Loucy (cell line): Measurements from ENCODE around the gene CAPN2.

Experiments used
- H2AFZ ChIP-seq: fragments of 200-600 bp; sonication (generic); 2 replicates; pipeline ENCODE4 v1.6.0; 2016; ENCODE audit warnings: antibody characterized with exemption, mild to moderate bottlenecking, low read length, moderate library complexity
- H3F3A ChIP-seq: fragments of 200-600 bp; 2 replicates; pipeline ENCODE4 v1.6.0; 2016; ENCODE audit warnings: antibody characterized with exemption, low read depth, mild to moderate bottlenecking
- H3K27me3 ChIP-seq: fragments of 200-600 bp; sonication (generic); 2 replicates; pipeline ENCODE4 v1.6.1; 2014; ENCODE audit warnings: low read length, mild to moderate bottlenecking; ENCODE audit not compliant: insufficient read depth, poor library complexity, severe bottlenecking
- H3K36me3 ChIP-seq: fragments of 200-600 bp; sonication (generic); 2 replicates; pipeline ENCODE4 v1.6.1; 2016; ENCODE audit warnings: low read length; ENCODE audit not compliant: insufficient read depth
- H3K4me1 ChIP-seq: fragments of 200-600 bp; sonication (generic); 2 replicates; pipeline ENCODE4 v1.5.1; 2014; ENCODE audit warnings: low read length, mild to moderate bottlenecking; ENCODE audit not compliant: insufficient read depth, poor library complexity, severe bottlenecking
- H3K4me2 ChIP-seq: fragments of 200-600 bp; sonication (generic); 2 replicates; pipeline ENCODE4 v1.6.0; 2014; ENCODE audit warnings: antibody characterized with exemption, low read length, low read depth, mild to moderate bottlenecking; ENCODE audit not compliant: poor library complexity, severe bottlenecking
- H3K4me3 ChIP-seq: fragments of 200-600 bp; sonication (generic); 2 replicates; pipeline ENCODE4 v1.5.1; 2014; ENCODE audit warnings: low read length, mild to moderate bottlenecking, mixed read lengths; ENCODE audit not compliant: poor library complexity, severe bottlenecking
- H3K79me2 ChIP-seq: fragments of 200-600 bp; sonication (generic); 2 replicates; pipeline ENCODE4 v1.6.1; 2014; ENCODE audit warnings: low read length; ENCODE audit not compliant: insufficient read depth
- H3K9ac ChIP-seq: fragments of 200-600 bp; sonication (generic); 2 replicates; pipeline ENCODE4 v1.6.0; 2014; ENCODE audit warnings: mild to moderate bottlenecking, low read depth, low read length, moderate library complexity; ENCODE audit not compliant: poor library complexity, severe bottlenecking
- H3K9me2 ChIP-seq: fragments of 200-600 bp; sonication (generic); replicated peaks from 2 replicates; pipeline ENCODE4 v1.6.1; 2016; ENCODE audit warnings: low read depth, low read length, mixed read lengths
- H3K9me3 ChIP-seq: fragments of 200-600 bp; sonication (generic); 2 replicates; pipeline ENCODE4 v1.6.1; 2014; ENCODE audit warnings: mild to moderate bottlenecking, antibody characterized with exemption, low read length, low read depth; ENCODE audit not compliant: insufficient read depth
- H4K20me1 ChIP-seq: fragments of 200-600 bp; sonication (generic); 2 replicates; pipeline ENCODE4 v1.6.0; 2014; ENCODE audit warnings: antibody characterized with exemption, low read length, mild to moderate bottlenecking; ENCODE audit not compliant: insufficient read depth, poor library complexity, severe bottlenecking
- EZH2phosphoT487 ChIP-seq: fragments of 200-600 bp; IDR thresholded peaks from 2 replicates; pipeline ENCODE4 v1.6.1; 2018; ENCODE audit warnings: antibody characterized with exemption, mild to moderate bottlenecking, moderate library complexity, borderline replicate concordance
- TF ChIP-seq, protein P1 (sequence below): fragments of 200-600 bp; sonication (generic); conservative IDR thresholded peaks from 2 replicates; pipeline ENCODE4 v1.5.1; 2014; ENCODE audit warnings: mild to moderate bottlenecking, antibody characterized with exemption, low read length

The CAPN2 gene

DNA sequence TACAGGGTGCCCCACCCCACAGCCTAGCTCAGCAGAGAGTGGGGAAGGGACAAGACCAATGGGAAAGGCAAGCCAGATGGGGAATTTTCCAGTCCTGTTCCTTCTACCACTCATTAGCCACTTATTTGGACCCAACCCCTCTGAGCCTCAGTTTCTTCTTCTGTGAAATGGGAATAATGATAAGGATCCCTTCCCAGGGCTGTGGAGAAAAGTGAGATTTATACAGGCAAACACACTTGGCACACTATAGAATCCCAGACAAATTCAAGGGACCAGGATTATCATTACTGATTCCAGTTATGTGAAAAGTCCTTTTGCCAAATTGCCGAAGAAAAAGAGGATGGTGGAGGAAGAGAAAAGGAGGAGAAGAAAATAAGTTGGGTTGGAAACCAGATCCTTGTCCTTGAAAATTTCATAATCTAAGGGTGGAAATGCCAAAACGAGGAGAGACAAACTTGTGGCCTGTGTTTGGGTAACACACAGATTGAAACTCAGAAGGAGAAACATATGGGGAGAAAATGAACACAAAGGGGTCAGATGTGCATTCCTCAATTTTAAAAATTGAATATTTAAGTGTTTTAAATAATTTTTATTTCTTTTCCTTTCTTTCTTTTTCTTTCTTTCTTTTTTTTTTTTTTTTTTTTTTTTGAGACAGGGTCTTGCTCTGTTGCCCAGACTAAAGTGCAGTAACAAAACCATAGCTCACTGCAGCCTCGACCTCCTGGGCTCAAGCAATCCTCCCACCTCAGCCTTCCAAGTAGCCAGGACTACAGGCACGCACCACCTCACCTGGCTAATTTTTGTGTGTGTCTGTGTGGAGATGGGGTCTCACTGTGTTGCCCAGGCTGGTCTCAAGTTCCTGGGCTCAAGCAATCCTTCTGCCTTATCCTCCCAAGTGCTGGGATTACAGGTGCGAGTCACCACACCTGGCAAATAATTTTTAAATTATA lies 9.6 kb downstream of the CAPN2 start:
- no peaks in the 10 kb centered on the region for H3K79me2 ChIP-seq
- no peak overlapping the region for H3K4me3 ChIP-seq
- no peaks in the 10 kb centered on the region for H3K27me3 ChIP-seq
- no peaks in the 10 kb centered on the region for H3F3A ChIP-seq
- peaks cover 13% of the 10 kb centered on the region for H3K4me1 ChIP-seq
- H3K9ac ChIP-seq = no peak overlapping the region
- H3K9me2 ChIP-seq = no peaks in the 10 kb centered on the region
- no peaks in the 10 kb centered on the region for H4K20me1 ChIP-seq
- H3K36me3 ChIP-seq = no peaks in the 10 kb centered on the region
- TF ChIP-seq, protein P1, sequence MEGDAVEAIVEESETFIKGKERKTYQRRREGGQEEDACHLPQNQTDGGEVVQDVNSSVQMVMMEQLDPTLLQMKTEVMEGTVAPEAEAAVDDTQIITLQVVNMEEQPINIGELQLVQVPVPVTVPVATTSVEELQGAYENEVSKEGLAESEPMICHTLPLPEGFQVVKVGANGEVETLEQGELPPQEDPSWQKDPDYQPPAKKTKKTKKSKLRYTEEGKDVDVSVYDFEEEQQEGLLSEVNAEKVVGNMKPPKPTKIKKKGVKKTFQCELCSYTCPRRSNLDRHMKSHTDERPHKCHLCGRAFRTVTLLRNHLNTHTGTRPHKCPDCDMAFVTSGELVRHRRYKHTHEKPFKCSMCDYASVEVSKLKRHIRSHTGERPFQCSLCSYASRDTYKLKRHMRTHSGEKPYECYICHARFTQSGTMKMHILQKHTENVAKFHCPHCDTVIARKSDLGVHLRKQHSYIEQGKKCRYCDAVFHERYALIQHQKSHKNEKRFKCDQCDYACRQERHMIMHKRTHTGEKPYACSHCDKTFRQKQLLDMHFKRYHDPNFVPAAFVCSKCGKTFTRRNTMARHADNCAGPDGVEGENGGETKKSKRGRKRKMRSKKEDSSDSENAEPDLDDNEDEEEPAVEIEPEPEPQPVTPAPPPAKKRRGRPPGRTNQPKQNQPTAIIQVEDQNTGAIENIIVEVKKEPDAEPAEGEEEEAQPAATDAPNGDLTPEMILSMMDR = no peak
- no peak for TF ChIP-seq EZH2phosphoT487
- H2AFZ ChIP-seq = no peak overlapping the region
- no peak overlapping the region for H3K4me2 ChIP-seq
- no peaks in the 10 kb centered on the region for H3K9me3 ChIP-seq

DNA sequence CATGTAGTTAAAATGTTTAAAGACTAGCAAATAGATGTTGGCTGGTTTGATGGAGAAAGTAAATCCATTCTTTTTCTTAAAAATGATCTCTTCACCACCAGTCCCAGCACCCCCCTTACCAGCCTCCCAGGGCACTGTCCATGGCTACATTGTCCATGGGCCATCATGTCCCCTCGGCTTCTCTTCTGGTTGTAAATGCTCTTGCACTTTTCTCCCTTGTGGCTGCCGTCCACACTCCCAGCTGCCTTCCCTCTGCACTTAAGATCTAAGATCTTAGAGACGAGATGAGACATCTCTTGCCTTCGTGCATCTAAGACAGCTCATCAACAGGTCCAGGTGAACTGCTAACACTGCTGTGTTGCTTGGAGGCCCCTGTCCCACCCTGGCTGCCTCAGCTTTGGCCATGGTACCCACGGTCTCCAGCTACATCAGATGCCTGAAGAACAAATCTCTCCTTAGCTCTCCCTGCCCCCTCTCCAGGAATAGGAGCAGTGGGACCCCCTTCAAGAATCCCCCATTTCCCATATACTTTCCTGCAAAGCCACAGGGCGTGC lies 11.1 kb downstream of the CAPN2 start:
- H4K20me1 ChIP-seq = no peaks in the 10 kb centered on the region
- H3K9me3 ChIP-seq = no peaks in the 10 kb centered on the region
- H3K4me1 ChIP-seq = peaks cover 14% of the 10 kb centered on the region
- no peaks in the 10 kb centered on the region for H3K9me2 ChIP-seq
- no peaks in the 10 kb centered on the region for H3F3A ChIP-seq
- no peaks in the 10 kb centered on the region for H3K79me2 ChIP-seq
- no peak overlapping the region for H2AFZ ChIP-seq
- TF ChIP-seq, protein P1 = no peak
- TF ChIP-seq EZH2phosphoT487 = no peak
- no peak overlapping the region for H3K4me3 ChIP-seq
- H3K36me3 ChIP-seq = no peaks in the 10 kb centered on the region
- H3K4me2 ChIP-seq = no peak overlapping the region
- H3K9ac ChIP-seq = no peak overlapping the region
- H3K27me3 ChIP-seq = no peaks in the 10 kb centered on the region

DNA sequence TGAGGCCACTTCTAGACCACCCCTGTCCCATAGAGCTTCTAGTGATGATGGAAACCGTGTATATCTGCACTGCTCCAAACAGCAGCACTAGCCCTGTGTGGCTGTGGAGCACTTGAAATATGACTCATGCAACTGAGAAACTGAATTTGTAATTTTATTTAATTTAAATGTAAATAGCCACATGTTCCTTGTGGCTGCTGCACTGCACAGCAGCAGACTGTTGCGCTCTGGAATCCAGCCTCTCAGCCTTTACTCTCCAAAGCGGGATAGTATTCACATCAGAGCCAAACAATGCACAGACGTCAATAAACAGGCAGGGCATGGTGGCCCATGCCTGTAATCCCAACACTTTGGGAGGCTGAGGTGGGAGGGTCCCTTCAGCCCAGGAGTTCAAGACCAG lies 12.0 kb downstream of the CAPN2 start:
- Histone ChIP-seq H3K9me2 (no peaks in the 10 kb centered on the region), H3K79me2 (no peaks in the 10 kb centered on the region), H3K4me3 (no peak overlapping the region), H3F3A (no peaks in the 10 kb centered on the region), H3K9ac (no peak overlapping the region), H3K4me2 (no peak overlapping the region), H3K9me3 (no peaks in the 10 kb centered on the region), H2AFZ (no peak overlapping the region), H3K4me1 (peaks cover 14% of the 10 kb centered on the region), H3K36me3 (no peaks in the 10 kb centered on the region), H3K27me3 (no peaks in the 10 kb centered on the region), H4K20me1 (no peaks in the 10 kb centered on the region)
- TF ChIP-seq, protein P1 = no peak
- TF ChIP-seq EZH2phosphoT487 = no peak
